ENCODE measurements around the gene SLC30A2. TPM values are rescaled to one million over a fixed set of nuclear protein-coding genes. Genes with fewer than 3 reads are reported as not detected.

The SLC30A2 gene
- total and polyA plus RNA-seq, 2 of the 13 experiments (the other 11 are each of a cell fraction or from before 2014, with no cell fraction given) = not detected

DNA sequence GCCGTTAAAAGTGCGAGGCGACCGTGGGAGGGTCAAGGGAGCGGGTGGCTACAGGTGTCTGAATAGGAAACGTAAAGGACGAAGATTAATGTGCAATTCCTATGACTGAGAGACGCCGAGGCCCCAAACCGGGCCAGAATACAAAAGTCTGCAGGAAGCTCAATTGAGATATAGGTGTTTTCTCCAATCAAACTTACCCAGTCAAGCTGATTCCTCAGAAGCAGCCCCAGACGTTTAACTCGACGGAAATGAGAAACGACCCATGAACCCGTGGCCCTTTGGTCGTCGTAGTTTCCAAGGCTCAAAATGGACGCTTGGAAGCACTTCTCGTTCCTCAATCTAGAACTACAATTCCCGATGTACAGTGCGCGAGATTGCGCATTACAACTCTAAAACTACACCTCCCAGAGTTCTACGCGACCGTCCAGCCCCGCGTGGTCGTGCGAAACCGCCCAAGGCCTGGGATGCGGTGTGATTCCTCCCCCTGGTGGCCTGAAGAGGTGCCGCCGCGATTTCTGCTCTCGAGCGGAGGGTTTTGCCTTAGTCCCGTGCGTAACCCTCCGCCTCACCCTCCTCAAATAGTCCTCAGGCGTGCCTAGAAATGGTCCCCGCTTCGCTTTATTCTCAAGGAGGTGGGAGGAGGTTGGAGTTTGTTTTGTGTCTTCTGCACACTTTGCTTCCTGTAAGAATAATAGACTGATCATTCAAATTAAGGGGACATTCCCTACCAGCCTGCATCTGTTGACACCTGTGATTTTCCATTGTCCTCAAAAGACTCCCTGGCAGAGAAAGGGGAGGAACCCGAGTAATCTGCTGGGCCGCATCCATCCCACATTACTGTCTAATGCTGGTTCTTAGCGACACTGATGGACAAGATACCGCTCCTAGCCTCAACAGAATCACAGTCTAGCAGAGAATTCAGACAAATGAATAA, 47.8 kb downstream of the SLC30A2 start, which contains the start of gene PAFAH2 (continued):
- TF ChIP-seq, protein P1, sequence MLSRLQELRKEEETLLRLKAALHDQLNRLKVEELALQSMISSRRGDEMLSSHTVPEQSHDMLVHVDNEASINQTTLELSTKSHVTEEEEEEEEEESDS (CRISPR knock-in tag; IDR thresholded peaks at IDR 0.05; ENCODE audit: borderline replicate concordance) = 0 out of 2 replicates have a peak, but pooled peaks have one; percentile 34
- no peak for TF ChIP-seq NONO (IDR thresholded peaks at IDR 0.05)
- TF ChIP-seq NONO (CRISPR knock-in tag; conservative IDR thresholded peaks at IDR 0.05) = peak; percentile 87
- peak; percentile 94 for TF ChIP-seq ZKSCAN8 (CRISPR knock-in tag; IDR thresholded peaks at IDR 0.05; ENCODE audit: borderline replicate concordance)
- TF ChIP-seq GABPB1 (CRISPR knock-in tag; IDR thresholded peaks at IDR 0.05) = peak; percentile 96
- peak; percentile 90 for TF ChIP-seq ELF1 (CRISPR knock-in tag; IDR thresholded peaks at IDR 0.05)
- TF ChIP-seq, protein P2, sequence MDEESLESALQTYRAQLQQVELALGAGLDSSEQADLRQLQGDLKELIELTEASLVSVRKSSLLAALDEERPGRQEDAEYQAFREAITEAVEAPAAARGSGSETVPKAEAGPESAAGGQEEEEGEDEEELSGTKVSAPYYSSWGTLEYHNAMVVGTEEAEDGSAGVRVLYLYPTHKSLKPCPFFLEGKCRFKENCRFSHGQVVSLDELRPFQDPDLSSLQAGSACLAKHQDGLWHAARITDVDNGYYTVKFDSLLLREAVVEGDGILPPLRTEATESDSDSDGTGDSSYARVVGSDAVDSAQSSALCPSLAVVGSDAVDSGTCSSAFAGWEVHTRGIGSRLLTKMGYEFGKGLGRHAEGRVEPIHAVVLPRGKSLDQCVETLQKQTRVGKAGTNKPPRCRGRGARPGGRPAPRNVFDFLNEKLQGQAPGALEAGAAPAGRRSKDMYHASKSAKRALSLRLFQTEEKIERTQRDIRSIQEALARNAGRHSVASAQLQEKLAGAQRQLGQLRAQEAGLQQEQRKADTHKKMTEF (CRISPR knock-in tag; IDR thresholded peaks at IDR 0.05) = peak; percentile 94
- TF ChIP-seq, protein P3, sequence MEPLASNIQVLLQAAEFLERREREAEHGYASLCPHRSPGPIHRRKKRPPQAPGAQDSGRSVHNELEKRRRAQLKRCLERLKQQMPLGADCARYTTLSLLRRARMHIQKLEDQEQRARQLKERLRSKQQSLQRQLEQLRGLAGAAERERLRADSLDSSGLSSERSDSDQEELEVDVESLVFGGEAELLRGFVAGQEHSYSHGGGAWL (CRISPR knock-in tag; IDR thresholded peaks at IDR 0.05) = peak; percentile 73; the same call in 1 of the 2 replicates
- TF ChIP-seq SATB2 (CRISPR knock-in tag; IDR thresholded peaks at IDR 0.05) = no peak
- TF ChIP-seq HIVEP1 (CRISPR knock-in tag; IDR thresholded peaks at IDR 0.05) = peak; percentile 74; the same call in 1 of the 2 replicates
- TF ChIP-seq ZNF143 (CRISPR knock-in tag; IDR thresholded peaks at IDR 0.05) = peak; percentile 98
- peak; percentile 93 for TF ChIP-seq ZNF331 (CRISPR knock-in tag; IDR thresholded peaks at IDR 0.05)
- TF ChIP-seq ZNF136 (CRISPR knock-in tag; IDR thresholded peaks at IDR 0.05; ENCODE audit: low read depth) = no peak
- peak; percentile 97; the same call in 1 of the 2 replicates for TF ChIP-seq CBX5 (CRISPR knock-in tag; IDR thresholded peaks at IDR 0.05; ENCODE audit: borderline replicate concordance)
- TF ChIP-seq SMARCC2 (IDR thresholded peaks at IDR 0.05) = no peak
- TF ChIP-seq NR2F1 (CRISPR knock-in tag; IDR thresholded peaks at IDR 0.05) = 0 out of 4 replicates have a peak, but pooled peaks have one; percentile 25 to 33
- peak; percentile 99 for TF ChIP-seq XRCC5 (optimal IDR thresholded peaks at IDR 0.05; ENCODE audit: low read length)
- TF ChIP-seq, protein P4, sequence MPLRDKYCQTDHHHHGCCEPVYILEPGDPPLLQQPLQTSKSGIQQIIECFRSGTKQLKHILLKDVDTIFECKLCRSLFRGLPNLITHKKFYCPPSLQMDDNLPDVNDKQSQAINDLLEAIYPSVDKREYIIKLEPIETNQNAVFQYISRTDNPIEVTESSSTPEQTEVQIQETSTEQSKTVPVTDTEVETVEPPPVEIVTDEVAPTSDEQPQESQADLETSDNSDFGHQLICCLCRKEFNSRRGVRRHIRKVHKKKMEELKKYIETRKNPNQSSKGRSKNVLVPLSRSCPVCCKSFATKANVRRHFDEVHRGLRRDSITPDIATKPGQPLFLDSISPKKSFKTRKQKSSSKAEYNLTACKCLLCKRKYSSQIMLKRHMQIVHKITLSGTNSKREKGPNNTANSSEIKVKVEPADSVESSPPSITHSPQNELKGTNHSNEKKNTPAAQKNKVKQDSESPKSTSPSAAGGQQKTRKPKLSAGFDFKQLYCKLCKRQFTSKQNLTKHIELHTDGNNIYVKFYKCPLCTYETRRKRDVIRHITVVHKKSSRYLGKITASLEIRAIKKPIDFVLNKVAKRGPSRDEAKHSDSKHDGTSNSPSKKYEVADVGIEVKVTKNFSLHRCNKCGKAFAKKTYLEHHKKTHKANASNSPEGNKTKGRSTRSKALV (CRISPR knock-in tag; IDR thresholded peaks at IDR 0.05) = 0 out of 2 replicates have a peak, but pooled peaks have one; percentile 74
- TF ChIP-seq U2AF1 (optimal IDR thresholded peaks at IDR 0.05; ENCODE audit: low read depth, low read length) = peak; percentile 93
- no peak for TF ChIP-seq ZNF839 (CRISPR knock-in tag; IDR thresholded peaks at IDR 0.05; ENCODE audit: borderline replicate concordance)
- TF ChIP-seq TCF7 (IDR thresholded peaks at IDR 0.05; ENCODE audit: low read depth) = no peak
- TF ChIP-seq, protein P5, sequence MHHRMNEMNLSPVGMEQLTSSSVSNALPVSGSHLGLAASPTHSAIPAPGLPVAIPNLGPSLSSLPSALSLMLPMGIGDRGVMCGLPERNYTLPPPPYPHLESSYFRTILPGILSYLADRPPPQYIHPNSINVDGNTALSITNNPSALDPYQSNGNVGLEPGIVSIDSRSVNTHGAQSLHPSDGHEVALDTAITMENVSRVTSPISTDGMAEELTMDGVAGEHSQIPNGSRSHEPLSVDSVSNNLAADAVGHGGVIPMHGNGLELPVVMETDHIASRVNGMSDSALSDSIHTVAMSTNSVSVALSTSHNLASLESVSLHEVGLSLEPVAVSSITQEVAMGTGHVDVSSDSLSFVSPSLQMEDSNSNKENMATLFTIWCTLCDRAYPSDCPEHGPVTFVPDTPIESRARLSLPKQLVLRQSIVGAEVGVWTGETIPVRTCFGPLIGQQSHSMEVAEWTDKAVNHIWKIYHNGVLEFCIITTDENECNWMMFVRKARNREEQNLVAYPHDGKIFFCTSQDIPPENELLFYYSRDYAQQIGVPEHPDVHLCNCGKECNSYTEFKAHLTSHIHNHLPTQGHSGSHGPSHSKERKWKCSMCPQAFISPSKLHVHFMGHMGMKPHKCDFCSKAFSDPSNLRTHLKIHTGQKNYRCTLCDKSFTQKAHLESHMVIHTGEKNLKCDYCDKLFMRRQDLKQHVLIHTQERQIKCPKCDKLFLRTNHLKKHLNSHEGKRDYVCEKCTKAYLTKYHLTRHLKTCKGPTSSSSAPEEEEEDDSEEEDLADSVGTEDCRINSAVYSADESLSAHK (CRISPR knock-in tag; IDR thresholded peaks at IDR 0.05; ENCODE audit: borderline replicate concordance) = 0 out of 2 replicates have a peak, but pooled peaks have one; percentile 66
